PC-9 (cell line): ENCODE data around the gene CRYGD. TPM values are rescaled to one million over a fixed set of nuclear protein-coding genes. Genes with fewer than 3 reads are reported as not detected.

Experiments used
- BruUV-seq: library from RNA; stranded (reverse); fragments of 400-500 nt; replicated peaks from 2 replicates; lab custom pipeline; 2021; lab: Mats Ljungman, UMichigan
- CTCF ChIA-PET: fragments of 300-600 bp; sonication (Branson Sonifier 250); formaldehyde crosslinking; loops from one replicate; lab custom pipeline; 2022; ENCODE audit warnings: antibody characterized with exemption; lab: Charles Lee
- POLR2A ChIA-PET: fragments of 300-600 bp; sonication (Branson Sonifier 250); formaldehyde crosslinking; loops from one replicate; lab custom pipeline; 2022; ENCODE audit warnings: antibody characterized with exemption; ENCODE audit not compliant: unreplicated experiment; lab: Charles Lee
- DNase-seq, 2 experiments: peaks; one replicate each; pipeline versions ENCODE4 v3.0.0 to v3.0.0-alpha.2; 2015 to 2022; ENCODE audit warnings: mixed read lengths in 1 of 2
- H2AFZ ChIP-seq: fragments of 200-600 bp; sonication (generic); 2 replicates; pipeline ENCODE4 v1.8.1; 2017; ENCODE audit warnings: antibody characterized with exemption
- H3F3A ChIP-seq: fragments of 200-600 bp; sonication (generic); 2 replicates; pipeline ENCODE4 v1.8.1; 2017; ENCODE audit warnings: antibody characterized with exemption, mild to moderate bottlenecking, low read depth; ENCODE audit not compliant: insufficient read depth
- H3K27ac ChIP-seq: fragments of 200-600 bp; sonication (generic); 2 replicates; pipeline ENCODE4 v1.6.1; 2016; ENCODE audit warnings: mixed run types
- H3K27me3 ChIP-seq: fragments of 200-600 bp; sonication (generic); 2 replicates; pipeline ENCODE4 v1.6.1; 2016; ENCODE audit warnings: low read depth, mixed run types; ENCODE audit not compliant: insufficient read depth
- H3K36me3 ChIP-seq: fragments of 200-600 bp; sonication (generic); 2 replicates; pipeline ENCODE4 v1.6.1; 2016; ENCODE audit warnings: low read depth, mixed run types
- H3K4me1 ChIP-seq: fragments of 200-600 bp; sonication (generic); replicated peaks from 2 replicates; pipeline ENCODE4 v1.6.1; 2016; ENCODE audit warnings: mixed run types; ENCODE audit not compliant: insufficient read depth
- H3K4me2 ChIP-seq: fragments of 200-600 bp; sonication (generic); 2 replicates; pipeline ENCODE4 v1.6.1; 2017; ENCODE audit warnings: mixed run types
- H3K4me3 ChIP-seq: fragments of 200-600 bp; sonication (generic); 2 replicates; pipeline ENCODE4 v1.6.1; 2016; ENCODE audit warnings: mixed run types
- H3K79me2 ChIP-seq: fragments of 200-600 bp; sonication (generic); 2 replicates; pipeline ENCODE4 v1.6.1; 2017; ENCODE audit warnings: low read depth, mixed run types
- H3K9me2 ChIP-seq: fragments of 200-600 bp; sonication (generic); 2 replicates; pipeline ENCODE4 v1.8.1; 2017; ENCODE audit warnings: mild to moderate bottlenecking; ENCODE audit not compliant: insufficient read depth
- H3K9me3 ChIP-seq: fragments of 200-600 bp; sonication (generic); 2 replicates; pipeline ENCODE4 v1.8.1; 2016; ENCODE audit warnings: low read depth; ENCODE audit not compliant: insufficient read depth
- H4K20me1 ChIP-seq: fragments of 200-600 bp; sonication (generic); 2 replicates; pipeline ENCODE4 v1.8.1; 2017; ENCODE audit not compliant: insufficient read depth
- EZH2 ChIP-seq: fragments of 200-600 bp; sonication (generic); IDR thresholded peaks from 2 replicates; pipeline ENCODE4 v1.8.0; 2017; ENCODE audit warnings: antibody characterized with exemption, low read depth
- intact Hi-C: fragments of 100-400 bp; cut with micrococcal nuclease; formaldehyde crosslinking; loops from one replicate; pipeline ENCODE4 v1.10.0; 2022; ENCODE audit not compliant: unreplicated experiment
- total RNA-seq: library from RNA; stranded (reverse); gene quantifications from 2 replicates; pipeline ENCODE4 v1.2.3, GENCODE V29; 2021
- TF ChIP-seq, protein P1 (sequence below): fragments of 200-600 bp; sonication (generic); conservative IDR thresholded peaks from 2 replicates; pipeline ENCODE4 v1.6.1; 2017; ENCODE audit warnings: mixed run types, antibody characterized with exemption, mild to moderate bottlenecking, moderate library complexity

The CRYGD gene
- total RNA-seq, 1 experiment from 2014 or later = not detected

DNA sequence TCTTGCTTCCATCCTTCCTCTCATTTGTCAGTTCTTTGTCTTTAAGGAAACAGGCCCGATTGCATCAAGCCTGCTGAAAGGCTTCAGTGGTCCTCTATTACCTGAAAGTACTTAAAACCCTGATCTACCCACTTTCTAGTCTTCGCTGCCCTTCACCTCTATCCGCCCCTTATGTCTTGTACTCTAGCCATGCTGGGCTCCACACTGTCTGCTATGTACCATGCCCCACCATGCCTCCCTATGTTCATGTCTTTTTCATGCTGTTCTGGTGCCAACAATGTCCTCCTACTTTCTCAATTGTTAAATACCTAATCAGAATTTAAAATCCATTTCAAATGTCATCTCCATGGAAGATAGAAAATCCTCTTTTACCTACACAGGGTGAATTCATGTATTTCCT lies 28.2 kb downstream of the CRYGD start:
- CTCF ChIA-PET = no interaction called here
- intact Hi-C loops = no loop called here
- DNase-seq = no peak
- Histone ChIP-seq H3K9me2 (no peaks in the 10 kb centered on the region), H2AFZ (no peak overlapping the region), H4K20me1 (no peaks in the 10 kb centered on the region), H3K9me3 (no peaks in the 10 kb centered on the region), H3K4me3 (no peak overlapping the region), H3K4me1 (no peaks in the 10 kb centered on the region), H3K36me3 (no peaks in the 10 kb centered on the region), H3K4me2 (no peak overlapping the region), H3K27me3 (no peaks in the 10 kb centered on the region), H3K27ac (no peak overlapping the region), H3K79me2 (no peaks in the 10 kb centered on the region), H3F3A (no peaks in the 10 kb centered on the region)
- BruUV-seq = no TSS peak
- POLR2A ChIA-PET = no interaction called here
- TF ChIP-seq, protein P1, sequence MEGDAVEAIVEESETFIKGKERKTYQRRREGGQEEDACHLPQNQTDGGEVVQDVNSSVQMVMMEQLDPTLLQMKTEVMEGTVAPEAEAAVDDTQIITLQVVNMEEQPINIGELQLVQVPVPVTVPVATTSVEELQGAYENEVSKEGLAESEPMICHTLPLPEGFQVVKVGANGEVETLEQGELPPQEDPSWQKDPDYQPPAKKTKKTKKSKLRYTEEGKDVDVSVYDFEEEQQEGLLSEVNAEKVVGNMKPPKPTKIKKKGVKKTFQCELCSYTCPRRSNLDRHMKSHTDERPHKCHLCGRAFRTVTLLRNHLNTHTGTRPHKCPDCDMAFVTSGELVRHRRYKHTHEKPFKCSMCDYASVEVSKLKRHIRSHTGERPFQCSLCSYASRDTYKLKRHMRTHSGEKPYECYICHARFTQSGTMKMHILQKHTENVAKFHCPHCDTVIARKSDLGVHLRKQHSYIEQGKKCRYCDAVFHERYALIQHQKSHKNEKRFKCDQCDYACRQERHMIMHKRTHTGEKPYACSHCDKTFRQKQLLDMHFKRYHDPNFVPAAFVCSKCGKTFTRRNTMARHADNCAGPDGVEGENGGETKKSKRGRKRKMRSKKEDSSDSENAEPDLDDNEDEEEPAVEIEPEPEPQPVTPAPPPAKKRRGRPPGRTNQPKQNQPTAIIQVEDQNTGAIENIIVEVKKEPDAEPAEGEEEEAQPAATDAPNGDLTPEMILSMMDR = no peak
- TF ChIP-seq EZH2 = no peak

DNA sequence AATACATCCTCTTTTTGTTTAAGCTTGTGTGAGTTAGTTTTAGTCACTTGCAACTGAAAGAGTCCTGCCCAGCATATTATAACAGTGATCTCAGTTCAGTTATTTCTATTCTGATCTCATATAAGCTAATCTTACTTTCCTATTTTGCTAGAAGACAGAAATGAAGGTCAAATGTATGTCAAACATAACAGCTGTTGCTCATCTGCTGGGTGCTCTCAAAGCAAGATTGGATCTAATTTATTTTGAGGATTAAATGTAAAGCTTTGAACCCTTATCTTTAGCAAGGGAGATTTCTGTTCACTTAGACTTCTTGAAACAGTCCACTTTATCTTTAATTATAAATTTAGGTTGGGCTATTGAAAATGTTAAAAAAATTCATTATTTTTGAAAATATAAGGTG lies 31.2 kb downstream of the CRYGD start:
- Histone ChIP-seq H2AFZ (no peak overlapping the region), H3K4me2 (no peak overlapping the region), H4K20me1 (no peaks in the 10 kb centered on the region), H3K4me1 (no peaks in the 10 kb centered on the region), H3K27ac (no peak overlapping the region), H3K27me3 (no peaks in the 10 kb centered on the region), H3K4me3 (no peak overlapping the region), H3K9me3 (no peaks in the 10 kb centered on the region), H3K36me3 (no peaks in the 10 kb centered on the region), H3K9me2 (no peaks in the 10 kb centered on the region), H3F3A (no peaks in the 10 kb centered on the region), H3K79me2 (no peaks in the 10 kb centered on the region)
- no TSS peak for BruUV-seq
- DNase-seq = no peak
- CTCF ChIA-PET = no interaction called here
- TF ChIP-seq, protein P1 = no peak
- no peak for TF ChIP-seq EZH2
- POLR2A ChIA-PET = no interaction called here
- intact Hi-C loops = no loop called here

DNA sequence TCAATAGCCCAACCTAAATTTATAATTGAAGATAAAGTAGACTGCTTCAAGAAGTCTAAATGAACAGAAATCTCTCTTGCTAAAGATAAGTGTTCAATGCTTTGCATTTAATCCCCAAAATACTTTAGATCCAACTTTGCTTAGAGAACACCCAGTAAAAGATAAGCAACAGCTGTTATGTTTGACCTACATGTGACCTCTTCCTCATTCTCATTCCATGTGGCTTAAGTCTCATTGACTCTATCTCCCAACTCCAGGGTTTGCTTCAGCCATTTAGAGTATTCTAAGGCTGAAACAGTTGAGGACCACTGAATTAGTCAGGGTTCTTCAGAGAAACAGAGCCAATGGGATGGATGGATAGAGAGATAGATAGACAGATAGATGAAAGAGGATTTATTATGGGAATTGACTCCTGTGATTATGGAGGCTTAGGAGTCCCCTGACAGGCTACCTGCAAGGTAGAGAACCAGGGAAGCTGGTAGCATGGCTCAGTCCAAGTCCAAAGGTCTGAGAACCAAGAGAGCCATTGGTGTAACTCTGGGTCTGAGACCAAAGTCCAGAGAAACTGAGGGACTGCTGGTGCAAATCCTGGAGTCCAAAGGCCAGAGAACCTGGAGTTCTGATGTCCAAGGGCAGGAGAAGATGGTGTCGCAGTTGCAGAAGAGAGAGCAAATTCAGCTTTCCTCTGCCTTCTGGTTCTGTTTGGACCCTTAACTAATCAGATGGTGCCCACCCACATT lies 32.1 kb downstream of the CRYGD start:
- Histone ChIP-seq H3K4me3 (no peak overlapping the region), H2AFZ (no peak overlapping the region), H3K36me3 (no peaks in the 10 kb centered on the region), H3K4me1 (no peaks in the 10 kb centered on the region), H3K27me3 (no peaks in the 10 kb centered on the region), H3K9me3 (no peaks in the 10 kb centered on the region), H3K79me2 (no peaks in the 10 kb centered on the region), H3K27ac (no peak overlapping the region), H4K20me1 (no peaks in the 10 kb centered on the region), H3K9me2 (no peaks in the 10 kb centered on the region), H3K4me2 (no peak overlapping the region), H3F3A (no peaks in the 10 kb centered on the region)
- ChIA-PET CTCF (no interaction called here), POLR2A (no interaction called here)
- DNase-seq = no peak
- BruUV-seq = no TSS peak
- intact Hi-C loops = no loop called here
- TF ChIP-seq, protein P1 = no peak
- TF ChIP-seq EZH2 = no peak
